GM10847 (cell line): Measurements from ENCODE around the gene PGK1.

Experiments
- POLR2A ChIP-seq: IDR thresholded peaks from 2 replicates; pipeline ENCODE4 v1.6.1; 2011; ENCODE audit not compliant: insufficient read length; ENCODE audit errors: extremely low read depth

PGK1 gene

GRCh38 chrX:78168065-78168464, 64.0 kb downstream of the PGK1 start:
- TF ChIP-seq POLR2A: no peak
